Lower leg skin (tissue), 3 donors: ENCODE results near the gene CNIH2.

ENCODE experiments used
- POLR2A ChIP-seq, 2 donors: fragments of 450-650 bp; IDR thresholded peaks; one replicate each; pipeline ENCODE4 v1.6.1; 2016 to 2017; ENCODE audit warnings: antibody characterized with exemption in 2 of 2, mild to moderate bottlenecking in 1 of 2, moderate library complexity in 1 of 2
- TF ChIP-seq, protein P1 (sequence below), 3 donors: fragments of 450-650 bp; IDR thresholded peaks; one replicate each; pipeline ENCODE4 v1.5.1; 2016; ENCODE audit warnings: antibody characterized with exemption in 3 of 3, mild to moderate bottlenecking in 3 of 3, moderate library complexity in 2 of 3

- no peak for TF ChIP-seq POLR2A (IDR thresholded peaks at IDR 0.05)
- TF ChIP-seq, protein P1, sequence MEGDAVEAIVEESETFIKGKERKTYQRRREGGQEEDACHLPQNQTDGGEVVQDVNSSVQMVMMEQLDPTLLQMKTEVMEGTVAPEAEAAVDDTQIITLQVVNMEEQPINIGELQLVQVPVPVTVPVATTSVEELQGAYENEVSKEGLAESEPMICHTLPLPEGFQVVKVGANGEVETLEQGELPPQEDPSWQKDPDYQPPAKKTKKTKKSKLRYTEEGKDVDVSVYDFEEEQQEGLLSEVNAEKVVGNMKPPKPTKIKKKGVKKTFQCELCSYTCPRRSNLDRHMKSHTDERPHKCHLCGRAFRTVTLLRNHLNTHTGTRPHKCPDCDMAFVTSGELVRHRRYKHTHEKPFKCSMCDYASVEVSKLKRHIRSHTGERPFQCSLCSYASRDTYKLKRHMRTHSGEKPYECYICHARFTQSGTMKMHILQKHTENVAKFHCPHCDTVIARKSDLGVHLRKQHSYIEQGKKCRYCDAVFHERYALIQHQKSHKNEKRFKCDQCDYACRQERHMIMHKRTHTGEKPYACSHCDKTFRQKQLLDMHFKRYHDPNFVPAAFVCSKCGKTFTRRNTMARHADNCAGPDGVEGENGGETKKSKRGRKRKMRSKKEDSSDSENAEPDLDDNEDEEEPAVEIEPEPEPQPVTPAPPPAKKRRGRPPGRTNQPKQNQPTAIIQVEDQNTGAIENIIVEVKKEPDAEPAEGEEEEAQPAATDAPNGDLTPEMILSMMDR (IDR thresholded peaks at IDR 0.05) = no peak
Observed at GRCh38 chr11:66312549-66313320, 34.8 kb downstream of the CNIH2 start.
